Lower lobe of right lung (tissue), 2 donors: ENCODE measurements around the gene GRIA1. TPM values are rescaled to one million over a fixed set of nuclear protein-coding genes. Genes with fewer than 3 reads are reported as not detected.

Experiments used
- ATAC-seq, 2 donors: fragments of 200-7000 bp; cut with Tn5 transposase; one replicate each; pipeline ENCODE4 v1.9.1; 2020 to 2022; ENCODE audit warnings: mild to moderate bottlenecking in 2 of 2, moderate library complexity in 2 of 2
- DNase-seq: peaks from one replicate; pipeline ENCODE4 v3.0.0-alpha.2; 2020
- H3K27ac ChIP-seq: fragments of 200-600 bp; one replicate; pipeline ENCODE4 v1.8.0; 2022
- H3K27me3 ChIP-seq: fragments of 200-600 bp; one replicate; pipeline ENCODE4 v1.8.0; 2022; ENCODE audit warnings: low read depth
- H3K36me3 ChIP-seq: fragments of 200-600 bp; one replicate; pipeline ENCODE4 v1.8.0; 2022; ENCODE audit warnings: mild to moderate bottlenecking
- H3K4me1 ChIP-seq: fragments of 200-600 bp; one replicate; pipeline ENCODE4 v1.8.0; 2022
- H3K4me3 ChIP-seq: fragments of 200-600 bp; one replicate; pipeline ENCODE4 v1.8.0; 2022; ENCODE audit warnings: mild to moderate bottlenecking
- H3K9me3 ChIP-seq: fragments of 200-600 bp; one replicate; pipeline ENCODE4 v1.8.0; 2022
- intact Hi-C: fragments of 100-400 bp; cut with DNase I; formaldehyde crosslinking; loops from one replicate; pipeline ENCODE4 v1.11.0; 2022
- total RNA-seq: library from RNA; stranded (reverse); fragmentation: NEBNext Ultra II Directional; extraction: Animal tissue kit (Norgen Biotek cat#: 25700); gene quantifications from one replicate; pipeline ENCODE4 v1.2.1, GENCODE V29; 2021
- TF ChIP-seq, protein P1 (sequence below): fragments of 200-600 bp; IDR thresholded peaks from one replicate; pipeline ENCODE4 v1.8.0; 2022; ENCODE audit warnings: antibody characterized with exemption, mild to moderate bottlenecking
- donor health status: DM: no; HTN: yes; CAD: no; lungs with severe emphysema.

GRIA1 gene
- total RNA-seq, 1 donor from 2014 or later: 10.3 TPM

DNA sequence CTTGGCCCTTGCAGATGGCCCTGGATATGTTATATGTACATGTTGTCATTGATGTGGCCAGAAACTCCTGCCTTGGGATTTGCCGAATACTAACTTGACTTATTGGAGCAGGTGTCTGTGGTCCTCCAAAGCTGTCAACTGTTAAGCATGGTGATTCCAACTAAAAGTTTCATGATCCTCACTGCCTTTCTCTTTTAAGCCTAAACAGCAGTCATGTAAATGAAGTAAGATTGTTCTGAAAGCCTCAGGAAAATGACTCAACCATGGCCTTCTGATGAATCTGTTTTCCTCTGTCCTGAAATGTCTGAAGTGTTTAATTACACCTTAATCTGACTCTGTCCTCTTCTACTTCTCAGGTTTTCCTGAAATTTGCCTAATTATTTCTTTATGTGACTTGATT lies 303.2 kb downstream of the GRIA1 start:
- H3K4me3 ChIP-seq: no peak overlapping the region
- ATAC-seq: no peak
- TF ChIP-seq, protein P1, sequence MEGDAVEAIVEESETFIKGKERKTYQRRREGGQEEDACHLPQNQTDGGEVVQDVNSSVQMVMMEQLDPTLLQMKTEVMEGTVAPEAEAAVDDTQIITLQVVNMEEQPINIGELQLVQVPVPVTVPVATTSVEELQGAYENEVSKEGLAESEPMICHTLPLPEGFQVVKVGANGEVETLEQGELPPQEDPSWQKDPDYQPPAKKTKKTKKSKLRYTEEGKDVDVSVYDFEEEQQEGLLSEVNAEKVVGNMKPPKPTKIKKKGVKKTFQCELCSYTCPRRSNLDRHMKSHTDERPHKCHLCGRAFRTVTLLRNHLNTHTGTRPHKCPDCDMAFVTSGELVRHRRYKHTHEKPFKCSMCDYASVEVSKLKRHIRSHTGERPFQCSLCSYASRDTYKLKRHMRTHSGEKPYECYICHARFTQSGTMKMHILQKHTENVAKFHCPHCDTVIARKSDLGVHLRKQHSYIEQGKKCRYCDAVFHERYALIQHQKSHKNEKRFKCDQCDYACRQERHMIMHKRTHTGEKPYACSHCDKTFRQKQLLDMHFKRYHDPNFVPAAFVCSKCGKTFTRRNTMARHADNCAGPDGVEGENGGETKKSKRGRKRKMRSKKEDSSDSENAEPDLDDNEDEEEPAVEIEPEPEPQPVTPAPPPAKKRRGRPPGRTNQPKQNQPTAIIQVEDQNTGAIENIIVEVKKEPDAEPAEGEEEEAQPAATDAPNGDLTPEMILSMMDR: no peak

DNA sequence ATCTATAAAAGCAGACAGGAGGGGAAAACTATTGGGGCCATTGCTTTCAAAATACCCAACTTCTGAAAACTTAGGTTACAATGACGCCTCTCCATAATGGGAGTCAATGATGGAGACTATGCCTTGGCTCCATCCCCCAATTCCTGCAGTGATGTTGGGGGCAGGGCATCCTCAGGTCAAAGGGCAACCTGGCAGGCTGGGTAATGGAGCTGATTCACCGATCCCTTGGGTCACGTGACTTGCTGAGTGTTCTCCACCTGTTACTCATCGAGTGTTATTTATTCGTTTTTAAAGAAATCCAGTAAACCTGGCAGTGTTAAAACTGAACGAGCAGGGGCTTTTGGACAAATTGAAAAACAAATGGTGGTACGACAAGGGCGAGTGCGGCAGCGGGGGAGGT lies 303.9 kb downstream of the GRIA1 start:
- H3K4me3 ChIP-seq: no peak overlapping the region
- no peaks in the 10 kb centered on the region for H3K4me1 ChIP-seq
- DNase-seq (no peak), ATAC-seq (no peak)
- no peaks in the 10 kb centered on the region for H3K27me3 ChIP-seq
- no peak overlapping the region for H3K27ac ChIP-seq
- intact Hi-C loops: no loop called here
- no peaks in the 10 kb centered on the region for H3K9me3 ChIP-seq
- TF ChIP-seq, protein P1: no peak
- no peaks in the 10 kb centered on the region for H3K36me3 ChIP-seq

More for the DNA sequence above, 303.2 kb downstream of the GRIA1 start:
- Histone ChIP-seq H3K36me3 (no peaks in the 10 kb centered on the region), H3K27ac (no peak overlapping the region), H3K4me1 (no peaks in the 10 kb centered on the region), H3K27me3 (no peaks in the 10 kb centered on the region), H3K9me3 (no peaks in the 10 kb centered on the region)
- intact Hi-C loops: no loop called here
- DNase-seq: no peak

DNA sequence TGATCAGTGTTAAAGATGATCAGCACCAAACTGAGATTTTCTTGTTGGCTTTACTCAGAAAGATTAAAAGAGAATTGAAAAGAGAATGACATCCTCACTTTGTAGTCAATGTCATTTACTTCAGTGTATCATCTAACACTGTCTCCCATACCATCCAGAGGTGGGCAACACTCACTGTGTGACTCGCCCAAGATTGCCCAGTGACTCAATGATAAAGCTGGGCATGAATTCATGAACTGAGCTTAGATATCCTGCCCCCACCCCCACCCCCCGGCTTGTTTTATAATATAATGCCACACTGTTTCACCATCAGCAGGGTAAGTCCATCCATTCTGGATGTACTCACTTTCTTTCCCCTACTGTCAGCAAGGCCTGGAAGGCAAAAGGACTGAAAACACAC lies 306.1 kb downstream of the GRIA1 start:
- Histone ChIP-seq H3K4me1 (no peaks in the 10 kb centered on the region), H3K9me3 (no peaks in the 10 kb centered on the region), H3K27me3 (no peaks in the 10 kb centered on the region), H3K27ac (no peak overlapping the region), H3K36me3 (no peaks in the 10 kb centered on the region), H3K4me3 (no peak overlapping the region)
- TF ChIP-seq, protein P1: no peak
- ATAC-seq: no peak
- no peak for DNase-seq
- intact Hi-C loops: no loop called here

DNA sequence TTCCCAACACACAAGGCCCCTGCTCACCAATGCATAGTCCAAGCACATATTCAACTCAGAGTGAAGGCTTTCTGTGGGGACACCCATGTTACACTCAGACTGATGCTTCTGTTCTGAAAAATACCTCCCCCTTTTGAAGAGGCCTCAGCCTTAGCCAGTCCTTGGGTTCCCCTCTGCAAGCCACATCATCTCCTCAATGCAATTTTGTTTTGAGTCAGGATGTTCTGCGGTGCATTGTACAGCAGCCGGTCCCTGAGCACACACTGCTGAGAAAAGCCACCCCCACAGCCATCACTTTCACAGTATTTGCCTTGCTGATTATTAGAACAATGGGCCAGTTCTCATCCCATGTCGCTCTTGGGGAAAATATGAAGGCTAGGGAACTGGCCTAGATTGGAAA lies 307.0 kb downstream of the GRIA1 start:
- Histone ChIP-seq H3K27ac (no peak overlapping the region), H3K9me3 (no peaks in the 10 kb centered on the region), H3K4me3 (no peak overlapping the region), H3K36me3 (no peaks in the 10 kb centered on the region), H3K4me1 (no peaks in the 10 kb centered on the region), H3K27me3 (no peaks in the 10 kb centered on the region)
- ATAC-seq (no peak), DNase-seq (no peak)
- intact Hi-C loops: no loop called here
- TF ChIP-seq, protein P1: no peak

DNA sequence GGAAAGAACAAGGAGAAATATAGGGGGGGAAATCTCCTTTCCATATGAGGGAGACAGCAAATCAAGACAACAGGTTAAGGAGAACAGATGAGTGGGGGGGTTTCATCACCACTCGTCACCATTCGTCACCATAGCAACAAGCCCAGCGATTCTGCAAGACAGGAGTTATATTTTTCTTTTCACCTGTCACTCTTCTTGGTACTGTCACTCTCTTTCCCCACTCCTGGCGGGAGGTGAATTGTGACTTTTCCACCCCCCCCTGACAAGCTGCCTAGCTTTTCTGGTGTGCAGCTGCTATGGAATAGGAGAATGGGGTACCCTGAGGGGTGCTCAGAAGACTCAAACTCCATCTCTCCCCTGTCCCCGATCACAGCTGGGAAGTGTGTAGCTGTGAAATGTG lies 308.4 kb downstream of the GRIA1 start:
- ATAC-seq: no peak

More for the DNA sequence above, 308.4 kb downstream of the GRIA1 start:
- no peak for DNase-seq
- TF ChIP-seq, protein P1: no peak
- no peak overlapping the region for H3K27ac ChIP-seq
- intact Hi-C loops: no loop called here
- no peaks in the 10 kb centered on the region for H3K27me3 ChIP-seq
- no peak overlapping the region for H3K4me3 ChIP-seq
- H3K36me3 ChIP-seq: no peaks in the 10 kb centered on the region
- no peaks in the 10 kb centered on the region for H3K9me3 ChIP-seq
- H3K4me1 ChIP-seq: no peaks in the 10 kb centered on the region
